Psoas muscle (tissue), 8 donors: ENCODE data around the gene SIL1. TPM values are rescaled to one million over a fixed set of nuclear protein-coding genes. Genes with fewer than 3 reads are reported as not detected.

Source experiments
- ATAC-seq, 4 donors: fragments of 200-7000 bp; cut with Tn5 transposase; one replicate each; pipeline ENCODE4 v1.9.1; 2020; ENCODE audit warnings: moderate library complexity in 3 of 4, mild to moderate bottlenecking in 2 of 4
- DNase-seq, 2 donors: peaks; one replicate each; pipeline ENCODE4 v3.0.0-alpha.2; 2020
- H3K27ac ChIP-seq: fragments of 200-600 bp; one replicate; pipeline ENCODE4 v1.8.0; 2022
- H3K27me3 ChIP-seq, 3 donors: fragments of 200-600 bp in 1 of 3; one replicate each; pipeline versions ENCODE4 v1.6.1 to v1.8.0; 2013 to 2022; ENCODE audit warnings: low read length in 2 of 3, mild to moderate bottlenecking in 2 of 3, moderate library complexity in 1 of 3; ENCODE audit not compliant: insufficient read depth in 3 of 3
- H3K36me3 ChIP-seq, 2 donors: fragments of 200-600 bp in 1 of 2; one replicate each; pipeline versions ENCODE4 v1.6.1 to v1.8.0; 2013 to 2022; ENCODE audit warnings: low read depth in 1 of 2, mild to moderate bottlenecking in 1 of 2, moderate library complexity in 1 of 2; ENCODE audit not compliant: insufficient read depth in 1 of 2
- H3K4me1 ChIP-seq: fragments of 200-600 bp; one replicate; pipeline ENCODE4 v1.8.0; 2022
- H3K4me3 ChIP-seq: fragments of 200-600 bp; one replicate; pipeline ENCODE4 v1.8.0; 2022; ENCODE audit warnings: mild to moderate bottlenecking
- H3K9me3 ChIP-seq: fragments of 200-600 bp; one replicate; pipeline ENCODE4 v1.8.0; 2022
- CTCF ChIP-seq: fragments of 200-600 bp; IDR thresholded peaks from one replicate; pipeline ENCODE4 v1.8.0; 2022; ENCODE audit warnings: antibody characterized with exemption
- WGBS, 3 donors: extraction: QIAGEN DNeasy Blood & Tissue Kit; methylation state at CpG; one replicate each; pipeline versions ENCODE4 v1.1.6 to v1.1.7; 2013; 5-methylcytosine and 5-hydroxymethylcytosine counted together
- intact Hi-C, 2 donors: fragments of 100-400 bp; cut with DNase I; formaldehyde crosslinking; loops; one replicate each; pipeline versions ENCODE4 v1.11.0 to v1.14.2; 2022
- polyA plus RNA-seq, 3 donors: library from polyadenylated mRNA; stranded (reverse); fragments of 200-250 nt; gene quantifications; one replicate each; pipeline ENCODE4 v1.2.3, GENCODE V29; 2013
- total RNA-seq, 4 donors: library from RNA; stranded (reverse); fragmentation: NEBNext Ultra II Directional in 2 of 4; extraction: Animal tissue kit (Norgen Biotek cat#: 25700) in 2 of 4; gene quantifications; one replicate each; pipeline versions ENCODE4 v1.2.1 to v1.2.4, GENCODE V29; 2021 to 2023
- donor health status: healthy with polysubstance abuse.
- donor health status: DM: no; HTN: no; CAD: no; lungs with moderate emphysema.
- donor health status: Bipolar disorder and iron deficiency.
- donor health status: healthy.
- donor health status: DM: yes; HTN: yes; CAD: no.
- donor health status: DM: no; HTN: no; CAD: no.
- donor health status: DM: no; HTN: no; CAD: no.
- donor health status: DM: yes; HTN: yes; CAD: no.

SIL1 gene
- total and polyA plus RNA-seq, 7 donors: 27.1 to 52.9 (median 41.0) TPM

DNA sequence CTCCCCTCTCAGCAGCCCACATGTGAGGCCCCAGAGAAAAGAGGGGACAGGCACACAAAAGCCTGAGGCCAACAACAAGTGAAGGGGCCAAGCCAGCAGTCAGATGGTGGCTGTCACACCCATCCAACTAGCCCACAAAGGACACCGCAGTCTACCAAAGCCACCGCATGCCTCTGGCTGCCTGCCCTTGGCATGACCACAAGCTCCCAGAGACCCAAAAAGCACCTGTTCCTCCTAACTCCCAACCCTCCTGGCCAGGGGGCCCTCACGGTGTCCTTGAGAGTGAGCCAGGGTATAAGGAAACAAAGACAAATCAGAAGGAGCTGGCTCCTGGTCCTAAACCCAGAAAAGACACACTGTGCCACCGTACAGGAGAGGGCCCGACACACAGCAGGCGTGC is 245.2 kb downstream of the SIL1 start:
- DNase-seq (no peak), ATAC-seq (peak; percentile 47 to 61 (median 58))
- intact Hi-C loops: no loop called here
- TF ChIP-seq CTCF: no peak
- Histone ChIP-seq H3K4me1 (peaks cover 51% of the 10 kb centered on the region), H3K4me3 (peak overlapping the region; percentile 24), H3K27me3 (no peaks in the 10 kb centered on the region), H3K27ac (peak overlapping the region; percentile 80), H3K9me3 (no peaks in the 10 kb centered on the region), H3K36me3 (no peaks in the 10 kb centered on the region)
- 4 to 23% (median 11%) methylated on average over 6 of the region's 6 CpGs for WGBS, 3 donors

GRCh38 chr5:138951986-138952735 is 246.0 kb downstream of the SIL1 start:
- intact Hi-C loops: no loop called here
- ATAC-seq (no peak), DNase-seq (no peak)
- no peaks in the 10 kb centered on the region for H3K27me3 ChIP-seq
- peaks cover 51% of the 10 kb centered on the region for H3K4me1 ChIP-seq
- WGBS, 3 donors: 59 to 71% (median 66%) methylated on average over 17 of the region's 17 CpGs
- H3K27ac ChIP-seq: peak overlapping the region; percentile 80
- no peak for TF ChIP-seq CTCF
- H3K36me3 ChIP-seq: peaks cover 0 to 3% of the 10 kb centered on the region in 2 donors
- H3K4me3 ChIP-seq: peak overlapping the region; percentile 24
- H3K9me3 ChIP-seq: no peaks in the 10 kb centered on the region

- H3K9me3 ChIP-seq: no peaks in the 10 kb centered on the region
- DNase-seq (no peak), ATAC-seq (no peak)
- H3K4me1 ChIP-seq: peaks cover 51% of the 10 kb centered on the region
- H3K4me3 ChIP-seq: no peak overlapping the region
- peaks cover 0 to 9% of the 10 kb centered on the region in 2 donors for H3K36me3 ChIP-seq
- no peak for TF ChIP-seq CTCF
- no peaks in the 10 kb centered on the region for H3K27me3 ChIP-seq
- WGBS, 3 donors: 90 to 95% (median 93%) methylated on average over 18 of the region's 18 CpGs
- intact Hi-C loops: no loop called here
- peak overlapping the region; percentile 80 for H3K27ac ChIP-seq
Measured at GRCh38 chr5:138951091-138951985, 246.8 kb downstream of the SIL1 start.

GRCh38 chr5:138950421-138951031 is 247.6 kb downstream of the SIL1 start:
- Histone ChIP-seq H3K9me3 (no peaks in the 10 kb centered on the region), H3K27me3 (no peaks in the 10 kb centered on the region), H3K4me1 (peaks cover 46% of the 10 kb centered on the region), H3K36me3 (peaks cover 0 to 9% of the 10 kb centered on the region in 2 donors), H3K27ac (no peak overlapping the region), H3K4me3 (no peak overlapping the region)
- 61 to 79% (median 63%) methylated on average over 14 of the region's 14 CpGs for WGBS, 3 donors
- no peak for TF ChIP-seq CTCF
- intact Hi-C loops: no loop called here
- no peak for ATAC-seq
- no peak for DNase-seq
